ENCODE measurements around the gene RHBDD1. TPM values are rescaled to one million over a fixed set of nuclear protein-coding genes. Genes with fewer than 3 reads are reported as not detected.

RHBDD1 gene
- total RNA-seq, 1 donor from 2014 or later: 35.1 TPM

- Histone ChIP-seq H3K27ac (replicated peaks) (no peak overlapping the region), H3K4me1 (no peaks in the 10 kb centered on the region)
- intact Hi-C loops (cut with micrococcal nuclease): no loop called here
These were observed 193.7 kb downstream of the RHBDD1 start for GRCh38 chr2:227029426-227030105.

GRCh38 chr2:227030789-227031188 lies 194.9 kb downstream of the RHBDD1 start:
- DNase-seq: no peak
- H3K36me3 ChIP-seq: peaks cover 7% of the 10 kb centered on the region
- H3K9me3 ChIP-seq (replicated peaks): no peaks in the 10 kb centered on the region
- TF ChIP-seq CTCF (IDR thresholded peaks at IDR 0.05; ENCODE audit: borderline replicate concordance): no peak
- H3K27ac ChIP-seq (replicated peaks): no peak overlapping the region
- H3K4me3 ChIP-seq: no peak overlapping the region
- H3K4me1 ChIP-seq: peaks cover 2% of the 10 kb centered on the region
- no peaks in the 10 kb centered on the region for H3K27me3 ChIP-seq (ENCODE audit: low read depth)
- intact Hi-C loops (cut with micrococcal nuclease): no loop called here

More at GRCh38 chr2:227029426-227030105, 193.7 kb downstream of the RHBDD1 start:
- H3K36me3 ChIP-seq: peaks cover 7% of the 10 kb centered on the region
- no peak overlapping the region for H3K4me3 ChIP-seq
- no peak for DNase-seq
- no peak for TF ChIP-seq CTCF (IDR thresholded peaks at IDR 0.05; ENCODE audit: borderline replicate concordance)
- no peaks in the 10 kb centered on the region for H3K27me3 ChIP-seq (ENCODE audit: low read depth)
- no peaks in the 10 kb centered on the region for H3K9me3 ChIP-seq (replicated peaks)

DNA sequence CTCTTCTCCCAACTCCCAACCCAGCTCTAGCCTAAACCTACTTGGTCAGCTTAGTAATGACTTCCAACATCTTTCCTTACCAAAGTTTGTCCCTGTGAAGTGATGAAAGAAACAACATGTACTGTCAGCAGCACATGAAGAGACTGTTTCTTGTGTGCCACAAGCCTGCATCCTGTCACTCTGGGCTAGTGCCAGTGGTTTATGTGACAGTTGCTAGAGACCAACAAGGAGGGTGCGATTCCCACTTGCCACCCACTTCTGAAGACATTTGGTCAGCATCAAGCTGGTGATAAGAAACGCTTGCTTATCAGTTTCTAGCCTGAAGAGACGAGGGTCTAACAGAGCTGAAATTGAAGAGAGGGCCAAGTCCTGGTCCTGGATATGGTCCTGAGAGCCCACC lies 195.5 kb downstream of the RHBDD1 start:
- TF ChIP-seq CTCF (IDR thresholded peaks at IDR 0.05; ENCODE audit: borderline replicate concordance): no peak
- no peak for DNase-seq
- H3K27ac ChIP-seq (replicated peaks): no peak overlapping the region
- intact Hi-C loops (cut with micrococcal nuclease): no loop called here
- H3K36me3 ChIP-seq: peaks cover 7% of the 10 kb centered on the region
- no peaks in the 10 kb centered on the region for H3K9me3 ChIP-seq (replicated peaks)
- no peak overlapping the region for H3K4me3 ChIP-seq
- peaks cover 3% of the 10 kb centered on the region for H3K4me1 ChIP-seq
- no peaks in the 10 kb centered on the region for H3K27me3 ChIP-seq (ENCODE audit: low read depth)

- H3K27me3 ChIP-seq (ENCODE audit: low read depth): no peaks in the 10 kb centered on the region
- H3K4me1 ChIP-seq: peaks cover 3% of the 10 kb centered on the region
- H3K36me3 ChIP-seq: peaks cover 10% of the 10 kb centered on the region
- TF ChIP-seq CTCF (IDR thresholded peaks at IDR 0.05; ENCODE audit: borderline replicate concordance): peak; percentile 60
- intact Hi-C loops (cut with micrococcal nuclease): no loop called here
- H3K4me3 ChIP-seq: no peak overlapping the region
- no peaks in the 10 kb centered on the region for H3K9me3 ChIP-seq (replicated peaks)
- DNase-seq: no peak
- no peak overlapping the region for H3K27ac ChIP-seq (replicated peaks)
These were observed 197.8 kb downstream of the RHBDD1 start for GRCh38 chr2:227033471-227034148.

- no peaks in the 10 kb centered on the region for H3K9me3 ChIP-seq (replicated peaks)
- DNase-seq: no peak
- H3K4me1 ChIP-seq: peaks cover 3% of the 10 kb centered on the region
- intact Hi-C loops (cut with micrococcal nuclease): no loop called here
- peaks cover 19% of the 10 kb centered on the region for H3K36me3 ChIP-seq
- H3K27me3 ChIP-seq (ENCODE audit: low read depth): no peaks in the 10 kb centered on the region
- no peak overlapping the region for H3K27ac ChIP-seq (replicated peaks)
- H3K4me3 ChIP-seq: no peak overlapping the region
- no peak for TF ChIP-seq CTCF (IDR thresholded peaks at IDR 0.05; ENCODE audit: borderline replicate concordance)
These were observed 200.0 kb downstream of the RHBDD1 start for GRCh38 chr2:227035711-227036367.
